ENCODE data around the gene INPP4B.

The INPP4B gene

GRCh38 chr4:142168181-142168580 is 677.9 kb downstream of the INPP4B start:
- H3K4me2 ChIP-seq (ENCODE audit: low read length) = no peak overlapping the region
- H3K9me2 ChIP-seq (ENCODE audit: low read depth, low read length) = no peaks in the 10 kb centered on the region
- H2AFZ ChIP-seq (ENCODE audit: low read length) = no peak overlapping the region
- no peaks in the 10 kb centered on the region for H3K27me3 ChIP-seq (ENCODE audit: insufficient read depth, low read length)
- H4K20me1 ChIP-seq (ENCODE audit: insufficient read depth, low read length) = no peaks in the 10 kb centered on the region
- H3K9ac ChIP-seq (ENCODE audit: low read length) = no peak overlapping the region
- no peak for TF ChIP-seq CTCF (IDR thresholded peaks at IDR 0.05; ENCODE audit: low read length)
- TF ChIP-seq EZH2 (IDR thresholded peaks at IDR 0.05; ENCODE audit: borderline replicate concordance, low read length) = no peak
- no peaks in the 10 kb centered on the region for H3F3A ChIP-seq (ENCODE audit: insufficient read depth, low read length)
- H3K27ac ChIP-seq (ENCODE audit: low read depth, low read length, poor library complexity, severe bottlenecking) = no peak overlapping the region
- H3K36me3 ChIP-seq (ENCODE audit: insufficient read depth, low read length) = no peaks in the 10 kb centered on the region
- H3K9me3 ChIP-seq (ENCODE audit: low read length) = no peaks in the 10 kb centered on the region
- H3K4me1 ChIP-seq (ENCODE audit: insufficient read depth, low read length, severe bottlenecking) = no peaks in the 10 kb centered on the region
- no peaks in the 10 kb centered on the region for H3K79me2 ChIP-seq (ENCODE audit: insufficient read depth, low read length)
- H3K4me3 ChIP-seq (ENCODE audit: low read depth, low read length, poor library complexity, severe bottlenecking) = no peak overlapping the region

GRCh38 chr4:142164767-142165500 is 681.2 kb downstream of the INPP4B start:
- Histone ChIP-seq H3K4me3 (ENCODE audit: low read depth, low read length, poor library complexity, severe bottlenecking) (no peak overlapping the region), H3K9ac (ENCODE audit: low read length) (no peak overlapping the region), H3K36me3 (ENCODE audit: insufficient read depth, low read length) (no peaks in the 10 kb centered on the region), H3K9me2 (ENCODE audit: low read depth, low read length) (no peaks in the 10 kb centered on the region), H3K9me3 (ENCODE audit: low read length) (no peaks in the 10 kb centered on the region), H3K4me1 (ENCODE audit: insufficient read depth, low read length, severe bottlenecking) (no peaks in the 10 kb centered on the region), H2AFZ (ENCODE audit: low read length) (no peak overlapping the region), H3K4me2 (ENCODE audit: low read length) (no peak overlapping the region), H3K27ac (ENCODE audit: low read depth, low read length, poor library complexity, severe bottlenecking) (no peak overlapping the region), H3F3A (ENCODE audit: insufficient read depth, low read length) (no peaks in the 10 kb centered on the region), H3K27me3 (ENCODE audit: insufficient read depth, low read length) (no peaks in the 10 kb centered on the region), H4K20me1 (ENCODE audit: insufficient read depth, low read length) (no peaks in the 10 kb centered on the region), H3K79me2 (ENCODE audit: insufficient read depth, low read length) (no peaks in the 10 kb centered on the region)
- TF ChIP-seq EZH2 (IDR thresholded peaks at IDR 0.05; ENCODE audit: borderline replicate concordance, low read length) = no peak
- no peak for TF ChIP-seq CTCF (IDR thresholded peaks at IDR 0.05; ENCODE audit: low read length)

- no peaks in the 10 kb centered on the region for H3K27me3 ChIP-seq (ENCODE audit: insufficient read depth, low read length)
- no peaks in the 10 kb centered on the region for H3K4me1 ChIP-seq (ENCODE audit: insufficient read depth, low read length, severe bottlenecking)
- H3K9me3 ChIP-seq (ENCODE audit: low read length) = no peaks in the 10 kb centered on the region
- no peak overlapping the region for H3K27ac ChIP-seq (ENCODE audit: low read depth, low read length, poor library complexity, severe bottlenecking)
- no peaks in the 10 kb centered on the region for H3F3A ChIP-seq (ENCODE audit: insufficient read depth, low read length)
- H3K9ac ChIP-seq (ENCODE audit: low read length) = no peak overlapping the region
- no peaks in the 10 kb centered on the region for H4K20me1 ChIP-seq (ENCODE audit: insufficient read depth, low read length)
- no peaks in the 10 kb centered on the region for H3K79me2 ChIP-seq (ENCODE audit: insufficient read depth, low read length)
- H3K4me3 ChIP-seq (ENCODE audit: low read depth, low read length, poor library complexity, severe bottlenecking) = no peak overlapping the region
- no peak overlapping the region for H3K4me2 ChIP-seq (ENCODE audit: low read length)
- no peaks in the 10 kb centered on the region for H3K9me2 ChIP-seq (ENCODE audit: low read depth, low read length)
- TF ChIP-seq EZH2 (IDR thresholded peaks at IDR 0.05; ENCODE audit: borderline replicate concordance, low read length) = no peak
- no peak for TF ChIP-seq CTCF (IDR thresholded peaks at IDR 0.05; ENCODE audit: low read length)
- H3K36me3 ChIP-seq (ENCODE audit: insufficient read depth, low read length) = no peaks in the 10 kb centered on the region
- H2AFZ ChIP-seq (ENCODE audit: low read length) = no peak overlapping the region
Measured at GRCh38 chr4:142161086-142161485, 685.0 kb downstream of the INPP4B start.
